GM23338 (cell line): ENCODE measurements around the gene NHLH2. TPM values are rescaled to one million over a fixed set of nuclear protein-coding genes. Genes with fewer than 3 reads are reported as not detected.

Source experiments
- ATAC-seq: fragments of 200-7000 bp; cut with Tn5 transposase; 3 replicates; pipeline ENCODE4 v1.9.1; 2020
- DNase-seq: peaks from one replicate; pipeline ENCODE4 v3.0.0-alpha.2; 2015; ENCODE audit warnings: low spot score
- H2AFZ ChIP-seq: fragments of 200-600 bp; sonication (generic); 2 replicates; pipeline ENCODE4 v1.8.0; 2016; ENCODE audit warnings: antibody characterized with exemption, mild to moderate bottlenecking, moderate library complexity
- H3F3A ChIP-seq: fragments of 200-600 bp; sonication (generic); replicated peaks from 2 replicates; pipeline ENCODE4 v1.8.0; 2017; ENCODE audit warnings: antibody characterized with exemption, mixed run types, low read depth
- H3K27ac ChIP-seq: fragments of 200-600 bp; sonication (generic); 2 replicates; pipeline ENCODE4 v1.6.1; 2016; ENCODE audit warnings: low read depth
- H3K27me3 ChIP-seq: fragments of 200-600 bp; sonication (generic); 2 replicates; pipeline ENCODE4 v1.8.0; 2016; ENCODE audit warnings: mild to moderate bottlenecking, mixed run types, moderate library complexity; ENCODE audit not compliant: insufficient read depth
- H3K36me3 ChIP-seq: fragments of 200-600 bp; sonication (generic); 2 replicates; pipeline ENCODE4 v1.8.0; 2016; ENCODE audit warnings: mild to moderate bottlenecking; ENCODE audit not compliant: insufficient read depth
- H3K4me1 ChIP-seq: fragments of 200-600 bp; sonication (generic); 2 replicates; pipeline ENCODE4 v1.8.0; 2016; ENCODE audit warnings: mild to moderate bottlenecking, moderate library complexity; ENCODE audit not compliant: insufficient read depth
- H3K4me2 ChIP-seq: fragments of 200-600 bp; sonication (generic); 2 replicates; pipeline ENCODE4 v1.7.1; 2017; ENCODE audit warnings: mixed run types
- H3K4me3 ChIP-seq: fragments of 200-600 bp; sonication (generic); 2 replicates; pipeline ENCODE4 v1.6.1; 2016; ENCODE audit warnings: mixed run types
- H3K79me2 ChIP-seq: fragments of 200-600 bp; sonication (generic); replicated peaks from 2 replicates; pipeline ENCODE4 v1.8.0; 2017; ENCODE audit warnings: mild to moderate bottlenecking; ENCODE audit not compliant: insufficient read depth
- H3K9me2 ChIP-seq: fragments of 200-600 bp; sonication (generic); 2 replicates; pipeline ENCODE4 v1.8.0; 2017; ENCODE audit not compliant: insufficient read depth
- H4K20me1 ChIP-seq: fragments of 200-600 bp; sonication (generic); replicated peaks from 2 replicates; pipeline ENCODE4 v1.8.0; 2017; ENCODE audit warnings: mild to moderate bottlenecking; ENCODE audit not compliant: insufficient read depth
- H3K27ac Mint-ChIP-seq: 2 replicates; pipeline ENCODE4 v1.8.0; 2020; ENCODE audit warnings: inconsistent platforms, mild to moderate bottlenecking, moderate library complexity, mixed read lengths
- H3K27me3 Mint-ChIP-seq: 3 replicates; pipeline ENCODE4 v1.8.0; 2022; ENCODE audit warnings: low read depth, mild to moderate bottlenecking, moderate library complexity, mixed read lengths, inconsistent platforms; ENCODE audit not compliant: insufficient read depth, poor library complexity
- H3K36me3 Mint-ChIP-seq: 3 replicates; pipeline ENCODE4 v1.8.0; 2021; ENCODE audit warnings: low read depth, mild to moderate bottlenecking, inconsistent platforms, moderate library complexity, mixed read lengths
- H3K4me1 Mint-ChIP-seq: 3 replicates; pipeline ENCODE4 v1.8.0; 2020; ENCODE audit warnings: mild to moderate bottlenecking, inconsistent platforms, mixed read lengths
- H3K4me3 Mint-ChIP-seq: 3 replicates; pipeline ENCODE4 v1.8.0; 2021; ENCODE audit warnings: moderate library complexity, mild to moderate bottlenecking, inconsistent platforms, mixed read lengths
- H3K9me3 Mint-ChIP-seq: 3 replicates; pipeline ENCODE4 v1.8.0; 2020; ENCODE audit warnings: moderate library complexity, mild to moderate bottlenecking, inconsistent platforms, mixed read lengths
- CREB1 ChIP-seq: fragments of 250-450 bp; sonication (Bioruptor Pico); IDR thresholded peaks from 2 replicates; pipeline ENCODE4 v1.5.0; 2020; ENCODE audit warnings: low read depth, mild to moderate bottlenecking, moderate library complexity
- EZH2 ChIP-seq: fragments of 200-600 bp; sonication (generic); IDR thresholded peaks from one replicate; pipeline ENCODE4 v1.8.0; 2017; ENCODE audit warnings: antibody characterized with exemption, mild to moderate bottlenecking, low read depth; ENCODE audit not compliant: unreplicated experiment
- EZH2phosphoT487 ChIP-seq: fragments of 200-600 bp; sonication (generic); IDR thresholded peaks from one replicate; pipeline ENCODE4 v1.8.1; 2018; ENCODE audit warnings: antibody characterized with exemption; ENCODE audit not compliant: unreplicated experiment
- NANOG ChIP-seq: IDR thresholded peaks from 2 replicates; pipeline ENCODE4 v1.6.1; 2016; ENCODE audit warnings: antibody characterized with exemption, borderline replicate concordance
- POLR2AphosphoS5 ChIP-seq: IDR thresholded peaks from 2 replicates; pipeline ENCODE4 v1.6.1; 2016; ENCODE audit warnings: antibody characterized with exemption, low read depth
- ZNF331 ChIP-seq: fragments of 250-450 bp; sonication (Bioruptor Pico); IDR thresholded peaks from 2 replicates; pipeline ENCODE4 v1.5.0; 2020; ENCODE audit warnings: low read depth, mild to moderate bottlenecking, moderate library complexity
- polyA plus RNA-seq: library from polyadenylated mRNA; unstranded; fragments of >200 nt; fragmentation: Nextera tagmentation; extraction: Ambion mirVana; gene quantifications from 2 replicates; pipeline ENCODE4 v1.2.1, GENCODE V29; 2016
- total RNA-seq: library from RNA; depleted of rRNA; stranded (reverse); fragments of >200 nt; shearing (Covaris generic); gene quantifications from 2 replicates; pipeline ENCODE4 v1.2.3, GENCODE V29; 2014
- TF ChIP-seq, protein P1 (sequence below), 2 experiments: fragments of 200-600 bp in 1 of 2; sonication (generic) in 1 of 2; conservative IDR thresholded peaks; 2 replicates each; pipeline versions ENCODE4 v1.5.1 to v1.6.1; 2016 to 2017; ENCODE audit warnings: antibody characterized with exemption in 2 of 2, low read depth in 2 of 2, mild to moderate bottlenecking in 2 of 2, moderate library complexity in 1 of 2
- TF ChIP-seq, protein P2 (sequence below): IDR thresholded peaks from one replicate; pipeline ENCODE4 v1.6.1; 2018; ENCODE audit warnings: antibody characterized with exemption; ENCODE audit not compliant: unreplicated experiment
- TF ChIP-seq, protein P3 (sequence below): fragments of 250-450 bp; sonication (Bioruptor Pico); IDR thresholded peaks from 2 replicates; pipeline ENCODE4 v1.5.0; 2020; ENCODE audit warnings: mild to moderate bottlenecking, moderate library complexity

Gene NHLH2
- total and polyA plus RNA-seq, 2 experiments from 2014 or later, result 1.7 to 1.9 TPM

DNA sequence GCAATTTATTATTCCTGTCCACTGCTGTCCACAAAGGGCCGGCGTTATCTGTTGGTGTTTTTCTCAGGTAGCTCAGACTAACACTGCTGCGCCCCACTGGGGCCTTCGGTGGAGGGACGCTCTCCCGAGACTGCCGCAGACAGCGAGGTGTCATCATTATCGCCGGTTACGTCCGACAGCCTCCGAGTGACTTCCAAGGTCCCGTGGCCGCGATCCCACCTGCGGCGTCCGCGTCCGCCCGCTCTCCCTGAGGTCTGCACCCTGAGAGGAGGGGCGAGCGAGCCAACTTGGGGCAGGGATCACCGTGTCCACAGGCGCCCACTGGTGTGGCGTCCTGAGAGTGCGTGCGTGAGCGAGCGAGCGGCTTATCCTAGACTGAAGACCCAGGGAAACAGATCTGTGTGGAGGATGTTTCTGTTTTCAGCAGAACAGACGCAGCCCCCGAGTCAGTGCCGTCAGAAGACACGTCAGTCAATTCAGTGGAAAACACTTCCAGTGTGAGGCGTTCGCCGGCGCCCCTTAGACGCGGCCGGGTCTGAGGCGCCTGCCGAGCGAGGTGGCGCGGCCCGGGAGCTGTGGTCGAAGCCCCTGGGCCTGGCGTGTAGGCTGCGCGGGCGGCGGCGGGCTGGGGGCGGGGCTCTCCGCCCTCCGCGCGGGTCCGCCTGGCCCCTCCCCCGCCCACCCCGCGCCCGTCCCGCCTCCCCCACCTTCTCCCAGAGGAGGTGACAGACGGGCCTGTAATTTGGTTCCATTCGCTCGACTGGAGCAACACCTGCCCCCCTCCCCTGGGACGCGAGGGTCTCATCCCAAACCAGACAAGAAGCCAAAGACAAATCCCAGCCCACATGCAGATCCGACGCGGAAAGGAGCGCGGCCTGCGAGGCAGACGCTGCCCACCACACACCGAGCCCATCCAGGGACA lies 12.6 kb downstream of the NHLH2 start (continued):
- no peak for TF ChIP-seq CREB1 (CRISPR knock-in tag)
- TF ChIP-seq ZNF331, result no peak
- TF ChIP-seq, protein P1, sequence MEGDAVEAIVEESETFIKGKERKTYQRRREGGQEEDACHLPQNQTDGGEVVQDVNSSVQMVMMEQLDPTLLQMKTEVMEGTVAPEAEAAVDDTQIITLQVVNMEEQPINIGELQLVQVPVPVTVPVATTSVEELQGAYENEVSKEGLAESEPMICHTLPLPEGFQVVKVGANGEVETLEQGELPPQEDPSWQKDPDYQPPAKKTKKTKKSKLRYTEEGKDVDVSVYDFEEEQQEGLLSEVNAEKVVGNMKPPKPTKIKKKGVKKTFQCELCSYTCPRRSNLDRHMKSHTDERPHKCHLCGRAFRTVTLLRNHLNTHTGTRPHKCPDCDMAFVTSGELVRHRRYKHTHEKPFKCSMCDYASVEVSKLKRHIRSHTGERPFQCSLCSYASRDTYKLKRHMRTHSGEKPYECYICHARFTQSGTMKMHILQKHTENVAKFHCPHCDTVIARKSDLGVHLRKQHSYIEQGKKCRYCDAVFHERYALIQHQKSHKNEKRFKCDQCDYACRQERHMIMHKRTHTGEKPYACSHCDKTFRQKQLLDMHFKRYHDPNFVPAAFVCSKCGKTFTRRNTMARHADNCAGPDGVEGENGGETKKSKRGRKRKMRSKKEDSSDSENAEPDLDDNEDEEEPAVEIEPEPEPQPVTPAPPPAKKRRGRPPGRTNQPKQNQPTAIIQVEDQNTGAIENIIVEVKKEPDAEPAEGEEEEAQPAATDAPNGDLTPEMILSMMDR (conservative IDR thresholded peaks at IDR 0.05; ENCODE audit: low read depth in 2 of 2), result no peak
- no peak for TF ChIP-seq POLR2AphosphoS5
- TF ChIP-seq, protein P2, sequence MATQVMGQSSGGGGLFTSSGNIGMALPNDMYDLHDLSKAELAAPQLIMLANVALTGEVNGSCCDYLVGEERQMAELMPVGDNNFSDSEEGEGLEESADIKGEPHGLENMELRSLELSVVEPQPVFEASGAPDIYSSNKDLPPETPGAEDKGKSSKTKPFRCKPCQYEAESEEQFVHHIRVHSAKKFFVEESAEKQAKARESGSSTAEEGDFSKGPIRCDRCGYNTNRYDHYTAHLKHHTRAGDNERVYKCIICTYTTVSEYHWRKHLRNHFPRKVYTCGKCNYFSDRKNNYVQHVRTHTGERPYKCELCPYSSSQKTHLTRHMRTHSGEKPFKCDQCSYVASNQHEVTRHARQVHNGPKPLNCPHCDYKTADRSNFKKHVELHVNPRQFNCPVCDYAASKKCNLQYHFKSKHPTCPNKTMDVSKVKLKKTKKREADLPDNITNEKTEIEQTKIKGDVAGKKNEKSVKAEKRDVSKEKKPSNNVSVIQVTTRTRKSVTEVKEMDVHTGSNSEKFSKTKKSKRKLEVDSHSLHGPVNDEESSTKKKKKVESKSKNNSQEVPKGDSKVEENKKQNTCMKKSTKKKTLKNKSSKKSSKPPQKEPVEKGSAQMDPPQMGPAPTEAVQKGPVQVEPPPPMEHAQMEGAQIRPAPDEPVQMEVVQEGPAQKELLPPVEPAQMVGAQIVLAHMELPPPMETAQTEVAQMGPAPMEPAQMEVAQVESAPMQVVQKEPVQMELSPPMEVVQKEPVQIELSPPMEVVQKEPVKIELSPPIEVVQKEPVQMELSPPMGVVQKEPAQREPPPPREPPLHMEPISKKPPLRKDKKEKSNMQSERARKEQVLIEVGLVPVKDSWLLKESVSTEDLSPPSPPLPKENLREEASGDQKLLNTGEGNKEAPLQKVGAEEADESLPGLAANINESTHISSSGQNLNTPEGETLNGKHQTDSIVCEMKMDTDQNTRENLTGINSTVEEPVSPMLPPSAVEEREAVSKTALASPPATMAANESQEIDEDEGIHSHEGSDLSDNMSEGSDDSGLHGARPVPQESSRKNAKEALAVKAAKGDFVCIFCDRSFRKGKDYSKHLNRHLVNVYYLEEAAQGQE, result no peak
- no peak for TF ChIP-seq EZH2
- TF ChIP-seq EZH2phosphoT487, result no peak
- TF ChIP-seq NANOG, result no peak

DNA sequence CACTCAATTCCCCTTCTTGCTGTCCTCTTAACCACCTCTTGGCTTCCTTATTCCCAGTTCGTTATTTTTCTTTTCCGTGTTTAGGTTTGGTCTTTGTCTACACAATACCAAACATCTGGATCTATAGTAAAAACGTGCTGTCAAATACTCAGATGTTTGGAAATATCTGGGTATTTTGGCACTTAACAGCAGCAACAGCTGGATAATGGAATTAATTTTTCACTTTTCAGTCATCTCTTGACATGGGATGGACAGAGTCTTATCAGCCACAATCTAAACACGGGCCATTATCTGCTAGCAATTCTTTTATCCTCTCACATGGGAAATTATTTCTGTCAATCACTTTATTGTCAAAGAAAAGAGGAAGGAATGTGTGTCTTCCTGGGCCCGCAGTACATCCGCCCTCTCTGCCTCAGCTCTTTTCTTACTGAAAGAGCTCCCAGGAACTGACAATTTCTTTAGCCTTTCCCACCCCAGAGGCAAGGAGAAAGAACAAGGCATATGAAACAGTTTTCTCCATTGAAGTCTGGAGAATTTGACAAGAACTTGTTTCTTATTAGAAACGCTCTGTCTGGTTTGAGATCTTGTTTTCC lies 13.4 kb downstream of the NHLH2 start:
- H3K27ac Mint-ChIP-seq, result no peak overlapping the region
- H3K79me2 ChIP-seq, result no peaks in the 10 kb centered on the region
- H3K36me3 ChIP-seq, result no peaks in the 10 kb centered on the region
- H3K4me2 ChIP-seq, result peak overlapping the region; percentile 99
- H3K4me3 Mint-ChIP-seq, result peak overlapping the region; percentile 82
- peaks cover 32% of the 10 kb centered on the region for H3K27me3 ChIP-seq
- ATAC-seq (no peak), DNase-seq (peak; percentile 35)
- peaks cover 19% of the 10 kb centered on the region for H3K27me3 Mint-ChIP-seq
- H2AFZ ChIP-seq, result peak overlapping the region; percentile 98
- no peaks in the 10 kb centered on the region; the same call in 1 of the 2 replicates for H4K20me1 ChIP-seq
- peaks cover 36% of the 10 kb centered on the region for H3K4me1 Mint-ChIP-seq
- H3K9me3 Mint-ChIP-seq, result no peaks in the 10 kb centered on the region
- no peaks in the 10 kb centered on the region; the same call in 1 of the 2 replicates for H3F3A ChIP-seq
- H3K4me1 ChIP-seq, result peaks cover 29% of the 10 kb centered on the region
- H3K27ac ChIP-seq, result no peak overlapping the region
- no peaks in the 10 kb centered on the region for H3K9me2 ChIP-seq
- peak overlapping the region; percentile 87 for H3K4me3 ChIP-seq
- no peaks in the 10 kb centered on the region for H3K36me3 Mint-ChIP-seq
- TF ChIP-seq, protein P1 (conservative IDR thresholded peaks at IDR 0.05; ENCODE audit: low read depth in 2 of 2), result no peak
- TF ChIP-seq, protein P3, sequence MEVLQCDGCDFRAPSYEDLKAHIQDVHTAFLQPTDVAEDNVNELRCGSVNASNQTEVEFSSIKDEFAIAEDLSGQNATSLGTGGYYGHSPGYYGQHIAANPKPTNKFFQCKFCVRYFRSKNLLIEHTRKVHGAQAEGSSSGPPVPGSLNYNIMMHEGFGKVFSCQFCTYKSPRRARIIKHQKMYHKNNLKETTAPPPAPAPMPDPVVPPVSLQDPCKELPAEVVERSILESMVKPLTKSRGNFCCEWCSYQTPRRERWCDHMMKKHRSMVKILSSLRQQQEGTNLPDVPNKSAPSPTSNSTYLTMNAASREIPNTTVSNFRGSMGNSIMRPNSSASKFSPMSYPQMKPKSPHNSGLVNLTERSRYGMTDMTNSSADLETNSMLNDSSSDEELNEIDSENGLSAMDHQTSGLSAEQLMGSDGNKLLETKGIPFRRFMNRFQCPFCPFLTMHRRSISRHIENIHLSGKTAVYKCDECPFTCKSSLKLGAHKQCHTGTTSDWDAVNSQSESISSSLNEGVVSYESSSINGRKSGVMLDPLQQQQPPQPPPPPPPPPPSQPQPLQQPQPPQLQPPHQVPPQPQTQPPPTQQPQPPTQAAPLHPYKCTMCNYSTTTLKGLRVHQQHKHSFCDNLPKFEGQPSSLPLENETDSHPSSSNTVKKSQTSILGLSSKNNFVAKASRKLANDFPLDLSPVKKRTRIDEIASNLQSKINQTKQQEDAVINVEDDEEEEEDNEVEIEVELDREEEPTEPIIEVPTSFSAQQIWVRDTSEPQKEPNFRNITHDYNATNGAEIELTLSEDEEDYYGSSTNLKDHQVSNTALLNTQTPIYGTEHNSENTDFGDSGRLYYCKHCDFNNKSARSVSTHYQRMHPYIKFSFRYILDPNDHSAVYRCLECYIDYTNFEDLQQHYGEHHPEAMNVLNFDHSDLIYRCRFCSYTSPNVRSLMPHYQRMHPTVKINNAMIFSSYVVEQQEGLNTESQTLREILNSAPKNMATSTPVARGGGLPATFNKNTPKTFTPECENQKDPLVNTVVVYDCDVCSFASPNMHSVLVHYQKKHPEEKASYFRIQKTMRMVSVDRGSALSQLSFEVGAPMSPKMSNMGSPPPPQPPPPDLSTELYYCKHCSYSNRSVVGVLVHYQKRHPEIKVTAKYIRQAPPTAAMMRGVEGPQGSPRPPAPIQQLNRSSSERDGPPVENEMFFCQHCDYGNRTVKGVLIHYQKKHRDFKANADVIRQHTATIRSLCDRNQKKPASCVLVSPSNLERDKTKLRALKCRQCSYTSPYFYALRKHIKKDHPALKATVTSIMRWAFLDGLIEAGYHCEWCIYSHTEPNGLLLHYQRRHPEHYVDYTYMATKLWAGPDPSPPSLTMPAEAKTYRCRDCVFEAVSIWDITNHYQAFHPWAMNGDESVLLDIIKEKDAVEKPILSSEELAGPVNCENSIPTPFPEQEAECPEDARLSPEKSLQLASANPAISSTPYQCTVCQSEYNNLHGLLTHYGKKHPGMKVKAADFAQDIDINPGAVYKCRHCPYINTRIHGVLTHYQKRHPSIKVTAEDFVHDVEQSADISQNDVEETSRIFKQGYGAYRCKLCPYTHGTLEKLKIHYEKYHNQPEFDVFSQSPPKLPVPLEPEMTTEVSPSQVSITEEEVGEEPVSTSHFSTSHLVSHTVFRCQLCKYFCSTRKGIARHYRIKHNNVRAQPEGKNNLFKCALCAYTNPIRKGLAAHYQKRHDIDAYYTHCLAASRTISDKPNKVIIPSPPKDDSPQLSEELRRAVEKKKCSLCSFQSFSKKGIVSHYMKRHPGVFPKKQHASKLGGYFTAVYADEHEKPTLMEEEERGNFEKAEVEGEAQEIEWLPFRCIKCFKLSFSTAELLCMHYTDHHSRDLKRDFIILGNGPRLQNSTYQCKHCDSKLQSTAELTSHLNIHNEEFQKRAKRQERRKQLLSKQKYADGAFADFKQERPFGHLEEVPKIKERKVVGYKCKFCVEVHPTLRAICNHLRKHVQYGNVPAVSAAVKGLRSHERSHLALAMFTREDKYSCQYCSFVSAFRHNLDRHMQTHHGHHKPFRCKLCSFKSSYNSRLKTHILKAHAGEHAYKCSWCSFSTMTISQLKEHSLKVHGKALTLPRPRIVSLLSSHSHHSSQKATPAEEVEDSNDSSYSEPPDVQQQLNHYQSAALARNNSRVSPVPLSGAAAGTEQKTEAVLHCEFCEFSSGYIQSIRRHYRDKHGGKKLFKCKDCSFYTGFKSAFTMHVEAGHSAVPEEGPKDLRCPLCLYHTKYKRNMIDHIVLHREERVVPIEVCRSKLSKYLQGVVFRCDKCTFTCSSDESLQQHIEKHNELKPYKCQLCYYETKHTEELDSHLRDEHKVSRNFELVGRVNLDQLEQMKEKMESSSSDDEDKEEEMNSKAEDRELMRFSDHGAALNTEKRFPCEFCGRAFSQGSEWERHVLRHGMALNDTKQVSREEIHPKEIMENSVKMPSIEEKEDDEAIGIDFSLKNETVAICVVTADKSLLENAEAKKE, result no peak
